DMS 273 (cell line): ENCODE results near the gene BSPRY.
"Not testable (repeated sequence)": the region's sequence is repeated elsewhere in the genome, so short reads cannot be mapped to it uniquely, and the experiment has no call there.

Experiments
- DNase-seq: peaks from one replicate; lab custom pipeline; 2025; ENCODE audit not compliant: unreplicated experiment; lab: John Stamatoyannopoulos, UW

The BSPRY gene

DNA sequence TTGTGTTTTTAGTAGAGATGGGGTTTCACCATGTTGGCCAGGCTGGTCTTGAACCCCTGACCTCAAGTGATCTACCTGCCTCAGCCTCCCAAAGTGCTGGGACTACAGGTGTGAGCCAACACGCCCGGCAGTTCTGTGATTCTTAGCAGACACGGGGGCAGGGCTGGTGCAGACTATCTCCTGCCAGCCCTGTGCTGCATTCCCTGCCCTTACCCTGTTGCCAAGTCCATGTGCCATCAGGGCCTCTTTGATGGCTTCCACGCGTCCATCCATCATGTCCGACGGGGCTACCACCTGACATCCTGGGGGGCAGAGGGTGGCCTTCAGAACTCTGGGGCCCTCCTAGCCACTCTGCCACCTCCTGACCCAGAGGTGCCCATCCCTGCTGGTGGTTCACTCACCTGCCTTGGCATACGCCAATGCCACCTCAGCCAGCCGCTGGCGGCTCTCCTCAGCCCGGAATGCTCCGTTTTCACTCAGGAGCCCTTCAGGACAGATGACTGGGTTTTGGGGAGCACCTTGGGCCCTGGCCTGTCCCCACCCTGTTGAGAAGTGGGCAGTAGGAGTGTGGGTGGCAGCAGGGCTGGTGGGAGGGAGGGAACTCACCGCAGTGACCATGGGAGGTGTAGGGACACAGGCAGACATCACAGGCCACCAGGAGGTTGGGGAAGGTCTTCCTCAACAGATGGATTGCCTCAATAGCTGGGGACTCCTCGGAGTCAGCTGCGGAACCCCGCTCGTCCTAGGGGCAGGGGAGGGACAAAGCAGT, 41.0 kb downstream of the BSPRY start:
- DNase-seq: no peak

DNA sequence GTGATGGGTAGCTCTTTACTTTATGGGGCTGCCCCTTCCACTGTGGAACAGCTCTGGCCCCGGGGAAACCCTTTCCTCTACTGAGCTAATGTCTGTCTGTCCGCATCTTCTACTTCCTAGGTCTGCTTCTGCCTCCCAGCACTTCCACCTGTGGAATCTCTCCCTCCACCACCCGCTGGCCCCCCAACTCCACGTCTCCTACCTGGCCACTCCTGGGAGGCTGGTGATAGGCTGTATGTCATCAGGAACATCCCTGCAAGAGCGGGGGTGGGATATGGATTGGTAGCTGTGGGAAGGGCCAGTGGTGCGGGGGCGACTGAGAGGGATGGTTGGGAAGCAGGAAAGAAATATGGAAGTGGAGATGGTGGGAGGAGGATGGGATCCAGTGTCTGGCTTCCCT, 42.6 kb downstream of the BSPRY start:
- DNase-seq: no peak

DNA sequence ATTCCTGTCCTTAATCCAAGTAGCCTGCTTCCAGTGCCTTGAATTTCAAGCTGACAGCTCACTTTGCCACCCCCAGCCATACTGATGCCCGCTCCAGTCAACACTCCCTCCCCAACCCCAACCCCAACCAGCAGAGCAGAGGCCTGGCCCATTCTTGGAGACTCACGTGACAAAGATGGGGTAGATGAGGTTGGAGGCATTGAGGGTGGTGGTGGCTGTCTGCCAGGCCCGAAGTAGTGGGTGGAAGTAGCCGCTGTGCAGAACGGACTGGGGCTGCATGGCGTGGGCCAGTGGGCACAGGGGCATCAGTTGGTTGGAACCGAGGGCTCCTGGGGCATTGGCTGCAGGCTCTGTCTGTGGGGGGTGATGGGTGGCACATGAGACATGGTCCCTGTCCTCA, 43.9 kb downstream of the BSPRY start:
- no peak for DNase-seq

GRCh38 chr9:113395000-113395861, 45.9 kb downstream of the BSPRY start:
- DNase-seq: no peak

GRCh38 chr9:113397203-113397631, 47.9 kb downstream of the BSPRY start:
- no peak for DNase-seq

DNA sequence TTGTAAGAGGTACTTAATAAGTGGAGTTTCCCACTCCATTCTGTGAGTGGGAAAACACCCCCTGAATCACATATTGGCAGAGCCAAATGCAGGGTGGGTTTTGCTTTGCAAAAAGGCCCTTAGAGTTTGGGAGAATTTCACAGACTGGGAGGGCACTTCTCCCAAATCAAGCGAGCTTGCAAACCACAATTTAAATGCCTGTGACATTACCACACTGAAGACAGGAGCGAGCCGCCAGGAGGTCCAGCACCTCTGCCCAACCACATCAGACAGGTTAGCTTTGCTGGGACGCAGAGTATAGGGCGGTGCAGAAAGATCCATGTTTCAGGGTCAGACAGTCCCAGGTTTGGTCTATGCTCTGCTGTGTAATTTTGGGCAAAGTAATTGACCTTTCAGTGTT, 49.5 kb downstream of the BSPRY start:
- DNase-seq: no peak

DNA sequence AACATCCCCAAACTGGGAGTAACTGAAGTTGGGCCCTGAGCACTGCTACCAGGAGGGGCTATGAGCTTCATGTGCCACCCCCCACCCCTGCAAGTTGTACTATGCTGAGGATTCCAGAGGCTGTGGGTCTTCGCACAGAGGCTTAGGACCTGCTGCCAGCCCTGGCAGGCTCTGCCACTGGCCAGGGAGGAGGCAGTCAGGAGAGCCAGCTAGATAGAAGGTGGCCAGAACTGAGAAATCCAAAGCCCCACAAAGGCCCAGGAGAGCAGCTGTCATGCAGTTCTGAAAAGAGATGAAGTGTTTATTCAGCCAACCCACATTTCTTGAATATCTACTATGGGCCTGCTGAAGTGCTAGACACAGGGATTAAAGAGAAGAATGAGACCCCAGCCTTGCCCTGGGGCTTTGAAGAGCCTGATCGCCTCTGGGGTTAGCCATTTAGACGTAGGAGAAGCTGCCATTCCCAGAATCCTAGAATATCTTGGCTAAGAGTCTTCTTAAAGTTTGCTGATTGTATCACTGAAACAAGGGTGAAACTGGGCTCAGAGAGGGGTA, 50.4 kb downstream of the BSPRY start:
- no peak for DNase-seq

DNA sequence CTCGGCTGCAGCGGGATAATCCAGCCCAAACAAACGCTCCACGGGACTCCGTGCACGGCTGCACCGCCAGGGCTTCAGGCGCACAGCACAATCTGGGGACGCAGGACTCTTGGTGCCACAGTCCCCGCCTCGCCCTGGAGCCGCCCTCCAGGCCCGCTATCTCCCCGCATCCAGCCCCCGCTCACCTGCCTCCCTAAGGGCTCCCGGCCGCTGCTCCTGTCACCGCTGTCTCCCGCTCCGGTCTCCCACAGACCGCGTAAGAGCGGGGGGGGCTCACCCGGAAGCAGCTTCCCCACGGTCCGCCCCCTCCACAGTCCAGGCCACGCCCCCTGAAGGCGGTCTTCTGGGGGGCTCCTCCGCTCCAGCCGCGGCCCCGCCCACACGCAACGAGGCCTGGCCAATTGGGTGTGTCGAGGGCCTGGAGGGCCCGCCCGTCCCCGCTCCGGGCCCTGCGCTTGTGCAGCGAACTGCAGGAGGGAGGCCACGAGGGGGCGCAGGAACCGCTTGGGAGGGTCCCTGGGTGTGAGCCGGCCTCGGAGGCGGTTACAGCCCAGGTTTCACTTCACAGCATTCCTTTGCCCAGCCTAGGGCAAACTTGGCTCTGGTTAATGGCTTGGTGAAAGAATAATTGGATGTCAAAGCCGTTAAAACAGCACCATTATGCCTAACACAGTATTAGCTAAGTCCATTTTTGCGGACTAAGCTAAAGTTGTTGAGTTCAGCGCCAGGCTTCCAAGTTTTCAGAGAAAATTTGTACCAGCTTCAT, 51.9 kb downstream of the BSPRY start, which contains the start of gene ALAD:
Gene ALAD (minus strand): TSS at position 258 of the 766 bp plus-strand sequence. CDS start 7,725 bp downstream, outside the sequence.
- peak; percentile 99 for DNase-seq

GRCh38 chr9:113403646-113404045, 54.3 kb downstream of the BSPRY start:
- no peak for DNase-seq

DNA sequence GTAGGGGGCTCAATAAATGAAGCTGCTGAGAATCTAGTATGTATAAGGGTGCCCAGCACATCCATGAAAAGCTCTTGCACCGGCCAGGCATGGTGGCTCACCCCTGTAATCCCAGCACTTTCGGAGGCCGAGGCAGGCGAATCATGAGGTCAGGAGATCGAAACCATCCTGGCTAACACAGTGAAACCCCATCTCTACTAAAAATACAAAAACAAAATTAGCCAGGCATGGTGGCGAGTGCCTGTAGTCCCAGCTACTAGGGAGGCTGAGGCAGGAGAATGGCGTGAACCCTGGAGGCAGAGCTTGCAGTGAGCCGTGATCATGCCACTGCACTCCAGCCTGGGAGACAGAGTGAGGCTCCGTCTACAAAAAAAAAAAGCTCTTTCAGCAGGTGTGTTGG, 57.0 kb downstream of the BSPRY start:
- DNase-seq: not testable (repeated sequence)

DNA sequence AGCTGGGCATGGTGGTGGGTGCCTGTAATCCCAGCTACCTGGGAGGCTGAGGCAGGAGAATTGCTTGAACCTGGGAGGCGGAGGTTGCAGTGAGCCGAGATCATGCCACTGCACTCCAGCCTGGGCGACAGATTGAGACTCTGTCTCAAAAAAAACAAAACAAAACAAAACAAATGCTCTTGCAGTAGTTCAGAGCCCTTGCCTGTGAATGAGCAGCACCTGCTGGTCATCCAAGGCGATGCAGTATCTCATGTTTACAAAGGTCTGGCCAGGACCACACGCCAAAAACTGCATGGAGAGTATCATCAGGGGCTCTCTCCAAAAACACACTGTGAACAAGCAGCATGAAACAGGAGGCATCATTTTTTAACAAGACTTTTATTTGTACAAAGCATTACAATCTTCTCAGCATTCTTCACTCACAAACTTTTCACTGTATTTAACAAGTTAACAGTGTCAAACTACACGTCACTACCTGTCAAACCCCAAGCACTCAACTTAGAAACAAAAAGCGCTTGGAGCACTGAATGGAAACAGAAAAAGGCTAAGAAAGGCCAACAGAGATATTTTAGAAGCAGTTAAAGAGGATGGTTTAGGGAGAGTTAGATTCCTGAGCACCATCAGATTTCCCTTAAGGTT, 57.7 kb downstream of the BSPRY start:
- peak; percentile 84 for DNase-seq

DNA sequence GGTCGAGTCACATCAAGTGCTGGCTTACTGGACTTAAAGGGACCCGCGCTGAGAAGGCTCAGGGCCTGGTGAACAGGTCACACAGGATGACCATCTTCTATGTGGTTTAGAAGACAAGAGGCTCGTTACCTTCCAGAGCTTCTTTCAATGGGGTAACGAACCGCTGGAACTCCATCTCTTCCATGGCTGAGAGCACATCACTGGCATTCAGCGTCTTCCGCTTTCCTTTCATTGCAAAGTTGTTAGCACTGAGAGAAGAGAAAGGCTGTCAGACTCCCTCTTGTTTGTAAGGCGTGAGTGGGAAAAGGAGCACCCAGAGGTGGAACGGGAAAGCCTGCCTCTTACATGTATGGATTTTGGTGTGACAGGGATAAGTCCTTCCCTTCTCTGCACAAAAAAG, 60.1 kb downstream of the BSPRY start:
- DNase-seq: peak; percentile 40

GRCh38 chr9:113409883-113410206, 60.5 kb downstream of the BSPRY start:
- peak; percentile 71 for DNase-seq

DNA sequence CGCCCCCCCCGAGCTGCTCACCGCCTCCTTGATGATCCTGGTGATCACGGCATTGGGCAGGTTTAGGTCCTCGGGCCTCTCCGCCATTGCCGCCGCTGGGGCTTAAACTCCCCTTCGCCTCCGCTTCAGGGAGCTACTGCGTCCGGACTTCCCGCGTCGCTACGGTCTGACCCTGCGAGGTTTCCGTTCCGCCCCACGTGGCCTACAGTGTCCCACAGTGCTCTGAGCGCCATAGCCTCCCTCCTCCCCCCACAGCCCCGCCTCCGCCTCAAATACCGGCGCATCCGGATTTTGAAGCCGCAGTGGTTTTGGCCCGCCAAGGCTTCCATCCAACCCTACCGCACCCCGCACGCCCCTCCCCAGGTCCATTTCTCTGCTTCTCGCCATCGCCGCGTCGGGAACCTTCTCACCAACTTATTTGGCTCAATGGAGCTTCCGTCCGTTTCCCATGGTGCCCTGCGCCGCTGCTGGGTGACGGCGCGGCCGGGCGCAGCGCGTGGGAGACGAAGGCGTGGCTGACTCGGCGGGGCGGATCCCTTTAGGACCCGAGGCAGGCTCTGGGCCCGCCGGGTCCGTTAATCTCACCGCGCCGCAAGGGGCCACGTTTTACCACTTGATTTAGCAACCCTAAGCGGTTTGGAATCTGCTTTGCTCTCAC, 61.0 kb downstream of the BSPRY start, which contains the start of the genes C9orf43 and POLE3:
Gene C9orf43 (plus strand): TSS at position 541 of the 658 bp plus-strand sequence. CDS start 2,747 bp downstream, outside the sequence.
Gene POLE3 (minus strand): TSS at position 469 of the 658 bp plus-strand sequence. CDS start 382 bp downstream, at position 87.
- DNase-seq: peak; percentile 98

DNA sequence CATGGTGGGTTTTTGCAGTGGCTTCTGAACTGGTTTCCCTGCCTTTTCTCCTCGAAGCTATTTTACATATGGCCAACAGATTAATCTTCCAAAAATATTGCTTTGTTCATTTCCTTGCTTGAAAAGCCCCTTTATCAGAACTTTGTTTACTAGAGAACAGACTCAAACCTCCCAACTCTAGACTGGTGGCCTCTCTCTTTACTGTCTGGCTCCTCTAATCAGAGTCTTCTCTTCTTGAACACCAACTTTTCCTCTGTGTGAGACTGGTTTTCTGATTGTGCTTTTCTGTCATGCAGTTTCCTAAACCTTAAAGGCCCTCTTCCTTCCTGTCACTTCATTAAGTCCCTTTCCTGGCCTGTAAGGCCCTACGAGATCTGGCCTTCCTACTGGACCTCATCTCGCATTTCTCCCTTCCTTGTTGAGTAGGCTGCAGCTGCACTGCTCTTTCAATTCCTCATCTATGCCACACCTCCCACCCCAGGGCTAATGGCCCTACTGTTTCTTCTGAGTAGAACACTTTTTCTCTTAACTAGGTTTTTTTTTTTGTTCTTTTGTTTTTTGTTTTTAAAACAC, 66.9 kb downstream of the BSPRY start:
- DNase-seq: no peak

- no peak for DNase-seq
These were observed 68.0 kb downstream of the BSPRY start for GRCh38 chr9:113417370-113417769.
